Posterior cingulate gyrus (tissue), 11 donors: ENCODE data around the gene PKNOX2.

ENCODE experiments used
- DNase-seq, 10 donors: peaks; one replicate each; pipeline versions ENCODE4 v3.0.0 to v3.0.0-alpha.2; 2020 to 2021; ENCODE audit warnings: mixed read lengths in 3 of 10
- intact Hi-C: fragments of 100-400 bp; cut with DNase I; formaldehyde crosslinking; loops from one replicate; pipeline ENCODE4 v1.15.1; 2023

PKNOX2 gene

GRCh38 chr11:125325196-125325595, 160.6 kb downstream of the PKNOX2 start:
- no peak for DNase-seq
- intact Hi-C loops, result no loop called here

- DNase-seq, result no peak
- intact Hi-C loops, result no loop called here
Measured at GRCh38 chr11:125326126-125326525, 161.6 kb downstream of the PKNOX2 start.

GRCh38 chr11:125327518-125328224, 163.1 kb downstream of the PKNOX2 start:
- intact Hi-C loops, result no loop called here

GRCh38 chr11:125328225-125328580, 163.7 kb downstream of the PKNOX2 start:
- intact Hi-C loops, result no loop called here
- no peak for DNase-seq

More at GRCh38 chr11:125327518-125328224, 163.1 kb downstream of the PKNOX2 start:
- DNase-seq, result no peak

GRCh38 chr11:125329786-125330185, 165.2 kb downstream of the PKNOX2 start:
- intact Hi-C loops, result no loop called here
- peak in 1 of 10 donors; percentile 79 for DNase-seq

- intact Hi-C loops, result no loop called here
- peak in 3 of 10 donors; percentile 25 to 85 (median 77) for DNase-seq
Measured at GRCh38 chr11:125330462-125331325, 166.1 kb downstream of the PKNOX2 start.

GRCh38 chr11:125331357-125332035, 166.9 kb downstream of the PKNOX2 start:
- intact Hi-C loops, result no loop called here
- peak in 2 of 10 donors; percentile 22 to 30 for DNase-seq

GRCh38 chr11:125332821-125333220, 168.3 kb downstream of the PKNOX2 start:
- intact Hi-C loops, result no loop called here
- DNase-seq, result peak in 2 of 10 donors; percentile 39 to 77

- intact Hi-C loops, result no loop called here
- DNase-seq, result peak in 2 of 10 donors; percentile 70 to 83
Measured at GRCh38 chr11:125333354-125334073, 169.0 kb downstream of the PKNOX2 start.

- intact Hi-C loops, result no loop called here
- DNase-seq, result no peak
Measured at GRCh38 chr11:125335106-125335505, 170.6 kb downstream of the PKNOX2 start.

GRCh38 chr11:125337836-125338834, 173.6 kb downstream of the PKNOX2 start:
- DNase-seq, result peak in 3 of 10 donors; percentile 6 to 41 (median 36)
- intact Hi-C loops, result no loop called here

- intact Hi-C loops, result no loop called here
- DNase-seq, result peak in 2 of 10 donors; percentile 33 to 75
Measured at GRCh38 chr11:125338886-125339811, 174.6 kb downstream of the PKNOX2 start.

- peak in 1 of 10 donors; percentile 70 for DNase-seq
- intact Hi-C loops, result no loop called here
Measured at GRCh38 chr11:125341676-125342075, 177.1 kb downstream of the PKNOX2 start.

- peak in 1 of 10 donors; percentile 75 for DNase-seq
- intact Hi-C loops, result no loop called here
Measured at GRCh38 chr11:125342281-125342930, 177.9 kb downstream of the PKNOX2 start.

- intact Hi-C loops, result no loop called here
- DNase-seq, result peak in 2 of 10 donors; percentile 33 to 45
Measured at GRCh38 chr11:125343086-125343717, 178.7 kb downstream of the PKNOX2 start.

- intact Hi-C loops, result no loop called here
- peak in 1 of 10 donors; percentile 74 for DNase-seq
Measured at GRCh38 chr11:125343718-125344131, 179.2 kb downstream of the PKNOX2 start.
